Lower lobe of right lung (tissue), 2 donors: ENCODE data around the gene TNPO1. TPM values are rescaled to one million over a fixed set of nuclear protein-coding genes. Genes with fewer than 3 reads are reported as not detected.

Source experiments
- ATAC-seq, 2 donors: fragments of 200-7000 bp; cut with Tn5 transposase; one replicate each; pipeline ENCODE4 v1.9.1; 2020 to 2022; ENCODE audit warnings: mild to moderate bottlenecking in 2 of 2, moderate library complexity in 2 of 2
- DNase-seq: peaks from one replicate; pipeline ENCODE4 v3.0.0-alpha.2; 2020
- H3K27ac ChIP-seq: fragments of 200-600 bp; one replicate; pipeline ENCODE4 v1.8.0; 2022
- H3K27me3 ChIP-seq: fragments of 200-600 bp; one replicate; pipeline ENCODE4 v1.8.0; 2022; ENCODE audit warnings: low read depth
- H3K36me3 ChIP-seq: fragments of 200-600 bp; one replicate; pipeline ENCODE4 v1.8.0; 2022; ENCODE audit warnings: mild to moderate bottlenecking
- H3K4me1 ChIP-seq: fragments of 200-600 bp; one replicate; pipeline ENCODE4 v1.8.0; 2022
- H3K4me3 ChIP-seq: fragments of 200-600 bp; one replicate; pipeline ENCODE4 v1.8.0; 2022; ENCODE audit warnings: mild to moderate bottlenecking
- H3K9me3 ChIP-seq: fragments of 200-600 bp; one replicate; pipeline ENCODE4 v1.8.0; 2022
- CTCF ChIP-seq: fragments of 200-600 bp; IDR thresholded peaks from one replicate; pipeline ENCODE4 v1.8.0; 2022; ENCODE audit warnings: antibody characterized with exemption, mild to moderate bottlenecking
- intact Hi-C: fragments of 100-400 bp; cut with DNase I; formaldehyde crosslinking; loops from one replicate; pipeline ENCODE4 v1.11.0; 2022
- microRNA-seq: library from miRNA; unstranded; fragments of <30 nt; microRNA quantifications from one replicate; pipeline ENCODE4 v1.2.0, GENCODE V29; 2020; ENCODE audit warnings: borderline number of aligned reads
- total RNA-seq: library from RNA; stranded (reverse); fragmentation: NEBNext Ultra II Directional; extraction: Animal tissue kit (Norgen Biotek cat#: 25700); gene quantifications from one replicate; pipeline ENCODE4 v1.2.1, GENCODE V29; 2021
- donor health status: DM: no; HTN: yes; CAD: no; lungs with severe emphysema.

TNPO1 gene
- total RNA-seq, 1 donor from 2014 or later, result 100 TPM

DNA sequence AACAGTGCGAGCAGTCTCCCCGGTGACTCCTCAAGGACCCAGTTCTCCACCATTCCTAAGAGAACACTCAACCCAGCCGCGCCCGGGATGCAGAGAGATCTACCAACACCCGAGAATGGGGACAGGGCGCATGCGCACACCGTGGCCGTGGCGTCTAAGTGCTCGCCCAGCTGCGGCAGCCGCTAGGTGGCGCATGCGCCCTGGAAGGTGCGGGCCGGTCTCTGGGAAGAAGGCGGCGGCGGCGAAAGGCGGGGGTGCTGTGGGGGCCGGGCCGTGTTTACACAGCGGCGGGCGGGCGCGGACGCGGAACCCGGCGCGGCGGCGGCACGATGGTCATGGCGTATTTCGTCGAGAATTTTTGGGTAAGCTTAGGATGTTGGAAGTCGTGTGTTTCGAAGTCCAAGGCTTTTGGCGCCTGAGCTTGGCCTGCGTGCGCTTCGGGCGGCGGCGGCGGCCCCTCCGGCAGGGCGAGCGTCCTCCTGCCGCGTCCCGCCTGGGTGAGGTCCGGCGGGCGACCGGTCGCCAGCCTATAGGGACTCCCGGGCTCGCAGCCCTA, 139.4 kb downstream of the TNPO1 start, which contains the start of gene FCHO2:
TSS of gene FCHO2 (plus strand) at position 274 of the 556 bp plus-strand sequence. CDS start at position 330, 56 bp downstream.
- Histone ChIP-seq H3K27ac (peak within 1 kb of the TSS; percentile 98), H3K4me1 (peaks cover 63% of the 10 kb centered on the region), H3K4me3 (peak within 1 kb of the TSS; percentile 76), H3K27me3 (no peaks in the 10 kb centered on the region), H3K36me3 (peaks cover 3% of the 10 kb centered on the region), H3K9me3 (no peaks in the 10 kb centered on the region)
- ATAC-seq (peak; percentile 96 to 97), DNase-seq (peak; percentile 100)
- intact Hi-C loops, result no loop called here
- peak; percentile 74 for TF ChIP-seq CTCF

- Histone ChIP-seq H3K4me1 (peaks cover 56% of the 10 kb centered on the region), H3K27me3 (no peaks in the 10 kb centered on the region), H3K36me3 (peaks cover 3% of the 10 kb centered on the region), H3K9me3 (no peaks in the 10 kb centered on the region), H3K27ac (peak overlapping the region; percentile 98), H3K4me3 (peak overlapping the region; percentile 76)
- peak; percentile 82 for DNase-seq
- ATAC-seq, result peak; percentile 40 to 59
- TF ChIP-seq CTCF, result no peak
- intact Hi-C loops, result no loop called here
Observed at GRCh38 chr5:72956324-72957140, 140.1 kb downstream of the TNPO1 start.

GRCh38 chr5:72957337-72957736, 140.9 kb downstream of the TNPO1 start:
- intact Hi-C loops, result no loop called here
- H3K27ac ChIP-seq, result peak overlapping the region; percentile 98
- H3K36me3 ChIP-seq, result peaks cover 3% of the 10 kb centered on the region
- H3K9me3 ChIP-seq, result no peaks in the 10 kb centered on the region
- no peaks in the 10 kb centered on the region for H3K27me3 ChIP-seq
- ATAC-seq, result no peak
- peaks cover 48% of the 10 kb centered on the region for H3K4me1 ChIP-seq
- peak overlapping the region; percentile 76 for H3K4me3 ChIP-seq
- no peak for DNase-seq
- TF ChIP-seq CTCF, result no peak

- Histone ChIP-seq H3K4me1 (peaks cover 29% of the 10 kb centered on the region), H3K4me3 (peak overlapping the region; percentile 7), H3K9me3 (no peaks in the 10 kb centered on the region), H3K27me3 (no peaks in the 10 kb centered on the region), H3K36me3 (peaks cover 3% of the 10 kb centered on the region), H3K27ac (no peak overlapping the region)
- intact Hi-C loops, result no loop called here
- no peak for TF ChIP-seq CTCF
- DNase-seq, result no peak
- no peak for ATAC-seq
Observed at GRCh38 chr5:72959257-72959656, 142.8 kb downstream of the TNPO1 start.

Small RNA genes within 50 kb of the gene (microRNA-seq; reads per million reads assigned to microRNA genes)
- gene MIR4804, result not detected

Other genes with a start within 250 kb of the TNPO1 start
- gene FCHO2, start 139.4 kb downstream of the TNPO1 start, total RNA-seq, result 89.9 TPM